GM19372 (cell line): ENCODE results near the gene KIF1B.
"Not testable (repeated sequence)": the region's sequence is repeated elsewhere in the genome, so short reads cannot be mapped to it uniquely, and the experiment has no call there.

Experiments used
- ATAC-seq: cut with Tn5 transposase; IDR thresholded peaks from one replicate; pipeline ENCODE4 v1.9.1; 2021; ENCODE audit warnings: mild to moderate bottlenecking, low read depth, moderate library complexity; ENCODE audit not compliant: unreplicated experiment

Gene KIF1B

DNA sequence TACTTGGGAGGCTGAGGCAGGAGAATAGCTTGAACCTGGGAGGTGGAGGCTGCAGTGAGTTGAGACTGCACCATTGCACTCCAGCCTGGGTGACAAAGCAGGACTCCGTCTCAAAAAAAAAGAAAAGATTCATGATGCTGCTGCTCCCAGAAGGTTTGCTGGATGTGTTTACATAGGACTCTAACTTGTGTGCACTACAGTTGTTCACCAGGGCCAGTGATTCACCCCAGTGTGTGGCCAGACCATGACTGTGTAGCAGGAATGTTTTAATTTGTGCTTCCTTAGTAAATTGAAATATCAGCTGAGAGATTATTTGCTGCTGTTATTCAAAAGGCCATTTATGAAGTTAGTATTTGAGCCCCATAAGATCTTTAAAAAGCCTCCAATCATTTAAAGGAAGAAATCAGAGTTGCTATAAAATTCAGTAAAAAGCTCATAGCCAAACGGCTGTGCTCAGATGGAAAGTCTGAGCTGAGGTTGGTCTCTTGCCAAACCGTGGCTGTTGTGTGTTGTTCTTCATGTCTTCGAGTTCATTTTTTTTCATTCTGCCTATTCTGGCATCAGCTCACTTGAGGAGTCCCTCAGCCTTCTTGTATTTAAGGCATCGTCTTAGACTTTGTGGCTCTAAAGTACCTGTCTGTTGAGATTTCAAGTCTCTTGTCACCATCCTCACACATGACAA is 170.4 kb downstream of the KIF1B start:
- ATAC-seq: no peak

DNA sequence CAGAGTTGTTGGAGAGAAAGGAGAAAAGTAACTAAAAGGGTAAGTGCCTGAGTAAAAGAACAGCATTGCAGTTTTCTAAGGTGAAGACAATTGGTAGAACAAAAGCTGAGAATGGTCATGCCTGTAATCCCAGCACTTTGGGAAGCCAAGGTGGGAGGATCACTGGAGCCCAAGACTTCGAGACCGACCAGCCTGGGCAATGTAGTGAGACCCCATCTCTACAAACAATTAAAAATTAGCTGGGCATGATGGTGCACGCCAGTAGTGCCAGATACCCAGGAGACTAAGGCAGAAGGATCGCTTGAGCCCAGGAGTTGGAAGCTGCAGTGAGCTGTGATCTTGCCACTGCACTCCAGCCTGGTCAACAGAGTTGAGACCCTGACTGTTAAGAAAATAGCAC is 173.3 kb downstream of the KIF1B start:
- ATAC-seq: no peak

DNA sequence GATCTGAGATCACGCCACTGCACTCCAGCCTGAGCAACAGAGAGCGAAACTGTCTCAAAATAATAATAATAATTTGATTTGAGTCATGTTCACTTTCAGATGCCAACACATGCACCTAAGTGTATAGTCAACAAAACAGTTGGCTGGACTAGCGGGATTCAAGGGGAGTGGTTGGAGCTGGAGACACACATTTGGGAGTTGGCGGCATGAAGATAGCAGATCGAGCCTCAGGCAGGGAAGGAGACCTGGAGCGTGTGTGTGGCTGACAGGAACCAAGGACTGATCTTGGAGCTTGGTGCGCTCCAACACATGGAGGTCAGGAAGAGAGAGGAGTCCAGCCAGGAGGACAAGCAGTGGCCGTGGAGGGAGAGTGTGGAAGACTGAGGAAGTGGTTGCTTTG is 173.8 kb downstream of the KIF1B start:
- no peak for ATAC-seq

DNA sequence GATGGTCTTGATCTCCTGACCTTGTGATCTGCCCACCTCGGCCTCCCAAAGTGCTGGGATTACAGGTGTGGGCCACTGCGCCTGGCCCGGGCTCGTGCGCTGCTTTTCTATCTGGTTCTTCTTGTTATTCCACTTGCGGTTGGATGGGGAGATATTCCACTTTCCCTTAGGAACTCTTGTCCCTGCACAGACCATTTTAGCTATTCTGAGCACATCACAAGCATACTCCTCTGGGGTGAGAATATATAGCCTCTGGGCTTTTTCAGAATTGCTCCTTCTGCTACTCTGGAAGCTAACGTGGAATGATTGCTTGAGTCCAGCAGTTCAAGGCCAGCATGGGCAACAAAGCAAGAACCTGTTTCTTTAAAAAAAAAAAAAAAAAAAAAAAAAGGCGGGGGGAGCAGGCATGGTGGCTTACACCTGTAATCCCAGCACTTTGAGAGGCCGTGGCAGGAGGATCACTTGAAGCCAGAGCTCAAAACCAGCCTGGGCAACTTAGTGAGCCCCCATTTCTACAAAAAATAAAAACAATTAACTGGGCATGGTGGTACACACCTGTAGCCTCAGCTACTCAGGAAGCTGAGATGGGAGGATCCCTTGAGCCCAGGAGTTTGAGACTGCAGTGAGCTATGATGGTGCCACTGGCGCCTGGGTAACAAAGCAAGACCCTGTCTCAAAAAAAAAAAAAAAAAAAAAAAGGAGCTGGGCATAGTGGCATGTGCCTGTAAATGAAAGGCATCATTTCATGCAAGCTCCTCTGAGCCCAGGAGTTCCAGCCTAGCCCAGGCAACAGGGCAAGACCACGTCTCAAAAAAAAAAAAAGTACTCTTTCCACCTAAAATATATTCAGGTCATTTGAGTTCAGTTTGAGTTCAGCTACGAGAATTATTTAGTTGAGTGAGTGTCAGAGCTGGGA is 176.6 kb downstream of the KIF1B start:
- ATAC-seq: no peak

DNA sequence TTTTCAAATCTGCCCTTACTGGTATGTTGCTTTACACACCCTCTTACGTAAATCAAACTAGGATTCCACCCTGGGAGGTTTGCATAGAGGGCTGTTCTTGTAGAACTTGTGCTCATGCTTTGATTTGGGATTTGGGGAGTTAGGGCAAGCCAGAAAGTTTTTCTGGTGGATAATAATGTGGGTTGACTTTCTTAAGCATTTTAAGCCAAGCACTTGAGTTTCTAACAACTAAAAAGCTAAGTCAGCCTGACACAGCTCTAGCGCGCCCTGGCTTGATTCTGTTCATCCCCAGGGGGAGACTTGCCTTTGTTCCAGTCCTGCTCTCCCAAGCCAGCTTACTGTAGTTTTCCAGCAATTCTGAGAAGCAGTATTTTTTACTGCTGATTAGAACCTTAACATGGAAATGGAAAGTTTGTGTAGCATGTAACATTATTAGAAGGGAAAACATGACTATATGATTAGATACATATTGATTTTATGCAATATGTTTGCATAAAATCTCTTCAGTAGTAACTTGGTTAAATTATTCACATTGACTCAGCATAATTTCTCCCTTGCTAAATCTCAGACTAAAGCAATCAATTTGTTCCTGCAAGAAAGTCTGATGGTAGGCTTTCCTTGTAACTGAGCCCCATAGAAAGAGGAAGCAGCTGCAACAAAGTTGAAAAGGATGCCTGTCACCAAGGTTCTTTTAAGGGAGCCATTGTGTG is 177.5 kb downstream of the KIF1B start:
- no peak for ATAC-seq

DNA sequence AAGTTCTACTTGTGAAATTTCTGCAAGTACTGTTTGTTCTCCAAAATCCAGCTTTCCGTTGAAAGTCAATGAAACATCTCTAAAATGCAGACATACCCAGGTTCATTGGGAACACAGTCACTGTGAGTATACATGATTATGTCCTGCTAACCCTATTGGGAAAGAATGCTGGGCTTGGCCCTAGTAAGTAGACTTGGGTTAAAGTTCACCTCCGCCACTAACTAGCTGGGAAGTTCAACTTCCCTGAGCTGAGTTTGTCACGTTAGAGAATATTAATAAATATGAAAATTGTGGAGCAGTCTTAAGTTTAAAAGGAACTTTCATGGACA is 178.0 kb downstream of the KIF1B start:
- no peak for ATAC-seq

DNA sequence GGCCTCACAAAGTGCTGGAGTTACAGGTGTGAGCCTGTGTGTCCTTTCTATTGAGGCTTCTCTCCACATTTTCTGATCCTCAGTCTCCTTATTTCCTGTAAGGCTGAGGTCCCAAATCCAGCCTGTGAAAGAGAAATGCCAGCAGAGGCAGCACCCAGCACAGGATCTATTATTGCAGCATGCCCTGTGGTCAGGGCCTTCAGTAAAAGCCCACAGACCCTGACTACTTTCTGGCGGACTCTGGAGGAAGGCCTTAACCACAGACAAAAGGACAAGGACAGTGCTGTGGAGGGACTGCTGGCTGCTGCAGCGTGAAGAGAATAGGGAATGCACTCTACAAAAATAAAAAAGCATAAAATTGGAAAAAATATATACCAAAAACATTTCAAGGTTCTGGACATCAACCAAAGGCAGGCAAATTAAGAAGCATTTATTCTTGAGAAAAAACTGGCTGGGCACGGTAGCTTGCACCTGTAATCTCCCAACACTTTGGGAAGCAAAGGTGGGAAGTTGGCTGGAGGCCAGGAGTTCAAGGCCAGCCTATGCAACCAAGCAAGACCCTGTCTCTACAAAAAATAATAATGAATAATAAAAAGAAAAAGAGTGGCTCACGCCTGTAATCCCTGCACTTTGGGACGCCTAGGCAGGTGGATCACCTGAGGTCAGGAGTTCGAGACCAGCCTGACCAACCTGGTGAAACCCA is 179.1 kb downstream of the KIF1B start:
- no peak for ATAC-seq

DNA sequence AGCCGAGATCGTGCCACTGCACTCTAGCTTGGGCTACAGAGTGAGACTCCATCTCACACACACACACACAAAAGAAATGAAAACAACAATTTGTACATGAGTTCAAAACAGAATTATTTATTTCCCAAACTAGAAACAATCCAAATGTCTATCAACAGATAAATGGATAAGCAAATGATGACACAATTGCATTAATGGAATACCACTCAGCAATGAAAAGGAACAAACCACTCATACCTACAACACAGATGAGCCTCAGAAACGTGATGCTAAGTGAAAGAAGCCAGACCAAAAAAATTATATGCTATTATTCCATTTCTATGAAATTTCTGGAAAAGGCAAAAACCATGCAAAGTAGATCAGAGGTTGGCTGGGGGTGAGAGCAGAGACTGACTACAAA is 186.5 kb downstream of the KIF1B start:
- no peak for ATAC-seq

DNA sequence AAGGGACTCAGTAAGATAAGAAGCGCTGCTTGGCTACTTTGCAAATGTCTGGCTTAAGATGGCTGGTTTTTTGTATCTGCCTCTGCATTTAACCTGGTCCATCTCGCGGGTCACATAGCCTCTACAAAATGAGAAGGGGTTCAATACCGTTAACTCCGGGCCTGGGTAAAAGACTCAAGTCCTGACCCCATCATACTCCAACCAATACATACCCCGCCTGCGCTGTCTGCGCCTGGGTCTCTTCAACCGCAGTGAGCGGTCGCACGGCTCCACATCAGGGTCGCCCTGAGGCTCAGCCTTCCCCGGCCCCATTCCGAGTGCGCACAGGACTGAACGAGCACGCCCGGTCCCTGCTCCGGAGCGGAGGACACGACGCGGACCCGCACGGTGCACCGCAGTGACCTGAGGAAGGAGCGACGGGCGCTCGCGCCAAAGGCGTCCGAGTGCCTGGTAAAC is 187.9 kb downstream of the KIF1B start:
- no peak for ATAC-seq

DNA sequence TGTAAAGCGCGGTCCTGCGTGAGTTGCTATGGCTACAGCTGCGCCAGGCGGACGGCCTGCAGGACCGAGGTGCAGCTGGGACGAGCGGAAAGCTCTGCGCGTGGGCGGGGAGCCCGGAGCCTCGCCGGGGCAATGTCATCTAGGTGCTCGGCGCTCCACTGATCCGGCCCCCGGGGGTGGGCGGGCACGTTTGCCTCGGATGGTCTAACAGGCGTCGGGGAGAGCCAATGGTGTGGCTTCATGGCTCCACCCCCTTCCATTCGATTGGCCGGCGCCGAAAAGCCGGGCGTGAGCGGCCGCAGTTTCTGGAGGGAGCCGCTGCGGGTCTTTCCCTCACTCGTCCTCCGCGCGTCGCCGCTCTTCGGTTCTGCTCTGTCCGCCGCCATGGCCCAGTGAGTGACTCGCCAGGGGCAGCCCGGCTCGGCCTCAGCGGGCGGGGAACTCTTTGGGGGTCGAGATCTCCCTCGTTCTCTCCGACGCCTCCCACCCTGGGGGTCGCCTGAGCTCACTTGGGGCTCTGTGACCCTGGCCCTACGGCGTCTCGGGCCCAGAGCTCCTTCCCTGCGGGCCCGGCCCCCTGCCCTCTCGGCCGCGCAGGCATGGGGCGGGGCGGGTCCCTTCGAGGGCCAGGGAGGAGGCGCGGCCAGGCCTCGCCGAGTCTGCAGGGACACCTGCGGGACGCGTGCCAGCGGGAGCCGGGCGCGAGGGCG is 188.5 kb downstream of the KIF1B start, which contains the start of gene PGD:
Gene PGD (plus strand): TSS at position 331 of the 710 bp plus-strand sequence. CDS start 54 bp downstream, at position 385.
- peak; percentile 90 for ATAC-seq

DNA sequence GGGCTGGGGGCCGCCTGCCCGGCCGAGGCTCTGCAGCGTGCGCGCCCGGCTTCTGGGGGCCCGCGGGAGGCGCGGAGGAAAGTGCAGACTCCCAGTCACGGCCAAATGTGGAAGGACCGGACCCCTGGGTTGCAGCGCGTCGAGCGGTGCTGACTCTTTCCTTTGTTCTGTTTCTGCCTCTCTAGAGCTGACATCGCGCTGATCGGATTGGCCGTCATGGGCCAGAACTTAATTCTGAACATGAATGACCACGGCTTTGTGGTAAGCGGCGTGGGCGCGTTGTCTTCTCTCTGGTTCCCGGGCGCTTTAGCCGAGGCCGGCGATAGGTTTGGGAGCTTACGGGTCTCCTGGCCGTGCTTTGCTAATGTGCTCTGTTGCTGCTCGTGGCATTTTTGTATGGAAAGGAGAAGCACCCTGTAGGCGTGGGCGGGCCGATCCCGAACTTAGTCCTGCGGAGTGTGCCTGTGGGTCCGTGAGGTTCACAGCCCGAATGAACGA is 189.1 kb downstream of the KIF1B start:
- peak; percentile 2 for ATAC-seq

DNA sequence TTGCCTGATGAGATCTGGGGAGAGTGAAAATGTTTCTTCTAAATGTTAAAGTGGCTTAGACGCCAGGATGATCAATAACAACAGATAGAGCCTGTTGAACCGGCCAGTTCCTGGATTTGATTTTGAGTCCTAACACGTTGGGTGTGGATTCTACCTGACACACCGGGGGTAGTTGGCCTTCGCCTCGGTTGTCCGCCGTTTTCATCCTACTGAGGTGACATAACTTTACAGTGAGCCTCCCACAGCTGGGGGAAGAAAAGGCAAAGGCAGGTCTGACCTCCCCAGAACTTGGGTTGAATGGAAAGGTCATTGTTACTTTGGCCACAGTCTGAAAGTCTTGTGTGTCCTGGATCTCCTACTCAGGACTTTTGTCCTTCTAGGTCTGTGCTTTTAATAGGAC is 189.6 kb downstream of the KIF1B start:
- no peak for ATAC-seq

DNA sequence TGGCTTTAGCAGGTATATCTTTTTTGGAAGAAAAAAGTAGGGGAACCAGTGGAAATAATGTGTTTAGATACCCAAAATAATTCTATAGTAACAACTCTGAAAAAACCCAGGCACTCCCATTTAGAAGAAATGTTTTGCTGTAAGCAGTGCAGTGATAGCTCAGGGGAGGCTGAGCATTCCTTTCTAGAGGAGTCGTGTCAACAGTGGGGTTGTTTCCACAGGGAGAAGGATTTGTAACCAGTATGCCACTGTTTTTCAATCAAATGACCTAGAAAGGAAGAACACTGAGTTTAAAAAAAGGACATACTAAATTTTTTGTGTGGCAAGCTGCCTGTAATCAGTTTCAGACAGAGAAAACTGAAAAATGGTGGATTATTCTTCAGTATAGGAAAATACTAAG is 190.9 kb downstream of the KIF1B start:
- ATAC-seq: no peak

DNA sequence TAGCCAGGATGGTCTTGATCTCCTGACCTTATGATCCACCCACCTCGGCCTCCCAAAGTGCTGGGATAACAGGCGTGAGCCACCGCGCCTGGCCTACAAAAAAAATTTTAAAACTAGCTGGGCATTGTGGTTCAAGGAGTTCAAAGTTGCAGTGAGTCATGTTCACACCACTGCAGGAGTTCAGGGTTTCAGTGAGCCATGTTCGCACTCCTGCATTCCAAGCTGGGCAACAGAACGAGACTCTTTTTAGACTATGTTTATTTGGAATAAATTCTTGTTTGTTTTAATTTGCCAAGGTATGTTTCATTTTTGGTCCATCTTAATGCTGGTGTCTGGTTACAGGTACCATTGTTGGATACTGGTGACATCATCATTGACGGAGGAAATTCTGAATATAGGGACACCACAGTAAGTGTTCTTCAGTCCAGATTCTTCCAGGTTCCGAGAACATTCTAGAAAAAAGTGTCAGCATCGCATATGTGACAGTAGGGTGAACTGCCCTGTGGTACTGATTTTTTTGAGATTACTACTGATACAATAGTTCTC is 192.4 kb downstream of the KIF1B start:
- ATAC-seq: no peak

DNA sequence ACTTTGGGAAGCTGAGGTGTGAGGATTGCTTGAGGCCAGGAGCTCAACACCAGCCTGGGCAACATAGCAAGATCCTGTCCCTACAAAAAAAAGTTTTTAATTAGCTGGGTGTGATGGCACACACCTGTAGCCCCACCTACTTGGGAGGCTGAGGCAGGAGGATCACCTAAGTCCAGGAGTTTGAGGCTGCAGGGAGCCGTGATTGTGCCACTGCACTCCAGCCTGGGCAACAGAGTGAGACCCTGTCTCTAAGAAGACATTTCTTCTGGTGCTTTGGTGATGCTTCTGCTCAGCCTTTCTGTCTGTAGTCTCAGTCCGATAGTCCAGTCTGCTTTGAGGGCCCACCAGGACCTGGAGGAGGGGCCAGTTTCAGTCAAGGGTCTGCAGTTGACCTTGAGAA is 196.8 kb downstream of the KIF1B start:
- no peak for ATAC-seq

DNA sequence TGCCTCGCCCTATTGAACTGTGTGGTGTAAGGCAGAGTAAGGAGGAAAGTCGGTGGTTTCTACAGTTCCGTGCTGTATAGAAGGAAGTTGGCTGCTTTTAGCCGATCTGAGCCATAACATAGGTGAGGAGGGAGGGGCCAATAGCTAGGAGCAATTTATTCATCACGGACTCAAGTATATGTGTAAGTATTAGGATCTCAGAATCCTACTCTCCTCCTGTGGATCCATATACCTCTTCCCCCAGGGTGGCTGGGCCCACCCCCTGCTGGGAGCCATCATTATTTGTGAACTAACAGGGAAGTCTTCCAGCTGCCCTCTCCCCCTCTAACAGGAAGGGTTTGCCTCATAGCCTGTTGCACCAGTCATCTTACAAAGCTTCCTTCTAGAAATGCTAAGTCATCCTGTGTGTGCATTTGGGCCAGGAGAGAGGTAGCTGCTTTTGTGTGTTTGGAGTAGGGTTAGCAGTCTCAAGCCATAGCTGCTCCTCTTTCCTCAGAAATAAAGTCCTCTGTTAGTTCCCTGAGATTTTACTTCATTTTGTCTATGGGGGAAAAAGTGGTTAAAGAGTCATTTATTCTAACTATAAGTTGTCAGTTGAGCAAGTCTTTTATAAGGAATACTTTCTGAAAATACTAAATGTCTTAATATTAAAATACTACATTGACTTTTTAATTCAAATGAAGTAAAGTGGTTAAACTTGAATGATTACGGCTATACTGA is 205.0 kb downstream of the KIF1B start:
- no peak for ATAC-seq

DNA sequence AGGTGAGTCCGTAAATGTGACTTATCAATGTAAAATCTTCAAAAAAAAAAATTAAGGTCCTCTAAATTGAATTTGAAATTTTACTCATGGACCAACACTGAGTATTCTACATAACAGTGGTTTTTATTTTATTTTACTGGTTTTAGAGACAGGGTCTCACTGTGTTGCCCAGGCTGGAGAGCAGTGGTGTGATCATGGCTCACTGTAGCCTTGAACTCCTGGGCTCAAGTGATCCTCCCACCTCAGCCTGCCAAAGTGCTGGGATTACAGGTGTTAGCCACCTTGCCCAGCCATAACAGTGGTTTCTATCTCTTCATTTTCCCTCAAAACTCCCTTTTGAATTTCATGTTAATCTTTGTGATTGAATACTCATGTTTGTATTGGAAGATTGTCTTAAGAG is 205.6 kb downstream of the KIF1B start:
- not testable (repeated sequence) for ATAC-seq

DNA sequence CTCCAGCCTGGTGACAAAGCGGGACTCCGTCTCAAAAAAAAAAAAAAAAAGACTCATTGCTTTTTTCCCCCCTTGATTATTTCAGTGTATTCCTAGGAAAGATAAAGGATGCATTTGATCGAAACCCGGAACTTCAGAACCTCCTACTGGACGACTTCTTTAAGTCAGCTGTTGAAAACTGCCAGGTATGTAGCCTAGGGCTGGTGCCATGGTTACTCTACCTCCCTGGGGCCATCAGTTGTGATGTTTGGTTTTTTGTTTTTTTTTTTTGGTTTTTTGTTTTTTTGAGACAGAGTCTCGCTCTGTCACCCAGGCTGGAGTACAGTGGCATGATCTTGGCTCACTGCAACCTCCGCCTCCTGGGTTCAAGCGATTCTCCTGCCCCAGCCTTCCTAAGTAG is 208.4 kb downstream of the KIF1B start:
- ATAC-seq: not testable (repeated sequence)

DNA sequence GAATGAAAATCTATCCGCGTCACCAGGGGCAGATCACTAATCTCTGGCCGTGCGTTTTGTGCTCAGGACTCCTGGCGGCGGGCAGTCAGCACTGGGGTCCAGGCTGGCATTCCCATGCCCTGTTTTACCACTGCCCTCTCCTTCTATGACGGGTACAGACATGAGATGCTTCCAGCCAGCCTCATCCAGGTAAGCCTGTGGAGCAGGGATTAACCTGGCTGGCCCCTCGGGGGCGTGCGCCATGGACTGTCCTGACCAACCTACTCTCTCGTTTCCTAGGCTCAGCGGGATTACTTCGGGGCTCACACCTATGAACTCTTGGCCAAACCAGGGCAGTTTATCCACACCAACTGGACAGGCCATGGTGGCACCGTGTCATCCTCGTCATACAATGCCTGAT is 209.0 kb downstream of the KIF1B start:
- ATAC-seq: no peak
